Activated naive CD8-positive, alpha-beta T cell treated with anti-CD3 and anti-CD28 coated beads, Interleukin-2, amount 50 U/mL, for 16 hours (primary cell): Measurements from ENCODE around the gene NPC1.
"Not testable (repeated sequence)": the region's sequence is repeated elsewhere in the genome, so short reads cannot be mapped to it uniquely, and the experiment has no call there.

ENCODE experiments used
- DNase-seq: peaks from one replicate; pipeline ENCODE4 v3.0.0-alpha.2; 2020; ENCODE audit warnings: low read depth, low spot score

Gene NPC1

DNA sequence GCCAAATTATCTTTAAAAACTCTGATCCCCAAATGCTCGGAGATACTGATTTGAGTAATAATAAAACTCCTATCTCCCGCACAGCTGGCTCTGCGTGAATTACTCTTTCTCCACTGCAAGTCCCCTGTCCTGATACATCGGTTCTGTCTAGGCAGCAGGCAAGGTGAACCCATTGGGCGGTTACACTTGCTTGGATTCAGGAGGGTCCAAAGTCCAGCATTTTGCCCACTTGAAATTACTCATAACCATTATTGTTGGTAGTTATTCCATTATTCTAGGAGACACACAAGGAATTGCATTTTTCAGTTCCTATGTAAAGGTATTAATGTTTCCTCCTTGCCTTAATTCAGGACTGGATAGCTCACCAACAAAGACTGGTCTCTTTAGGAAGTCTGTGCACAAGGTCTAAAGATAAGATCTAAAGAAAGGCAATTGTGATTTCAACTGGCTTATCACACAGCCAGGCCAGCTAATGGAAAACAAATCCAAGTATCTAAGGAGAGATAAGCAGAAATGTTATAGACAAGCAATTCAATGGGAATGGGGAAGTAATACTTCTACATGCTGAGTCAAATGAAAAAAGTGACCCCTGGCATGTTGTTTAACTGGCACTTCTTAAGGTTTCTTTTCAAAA is 23.2 kb upstream of the NPC1 start:
- no peak for DNase-seq

DNA sequence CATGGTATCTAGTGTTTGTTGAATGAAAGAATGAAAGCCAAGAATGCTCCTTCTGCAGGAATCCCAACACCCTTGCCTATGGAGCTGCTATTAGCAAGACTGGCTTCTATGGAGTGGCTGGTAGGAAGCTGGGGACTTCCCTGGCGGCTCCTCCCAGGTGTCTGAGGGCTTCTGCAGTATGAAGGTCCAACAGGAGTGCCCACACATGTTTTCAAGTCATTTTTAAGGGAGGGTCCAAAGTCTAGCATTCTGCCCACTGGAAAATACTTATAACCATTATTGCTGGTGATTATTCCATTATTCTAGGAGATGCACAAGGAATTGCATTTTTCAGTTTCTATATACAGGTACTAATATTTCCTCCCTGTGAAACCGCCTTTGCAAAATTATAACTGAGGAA is 21.9 kb upstream of the NPC1 start:
- DNase-seq, result no peak

DNA sequence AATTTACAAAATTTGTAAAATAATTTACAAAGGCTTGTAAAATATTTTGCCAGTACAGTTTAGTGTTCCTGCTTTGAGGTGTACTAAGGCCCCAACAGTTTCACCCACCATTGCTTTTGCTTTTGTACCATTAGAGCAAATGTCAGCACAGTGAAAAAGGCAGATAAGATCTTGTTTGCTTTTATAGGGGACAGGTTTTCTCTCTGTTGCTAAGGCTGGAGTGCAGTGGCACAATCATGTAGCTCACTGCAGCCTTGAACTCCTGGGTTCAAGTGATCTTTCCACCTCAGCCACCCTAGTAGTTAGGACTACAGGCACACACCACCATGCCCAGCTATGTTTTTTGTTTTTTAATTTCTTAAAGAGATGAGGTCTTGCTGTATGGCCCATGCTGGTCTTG is 19.6 kb upstream of the NPC1 start:
- DNase-seq, result no peak

DNA sequence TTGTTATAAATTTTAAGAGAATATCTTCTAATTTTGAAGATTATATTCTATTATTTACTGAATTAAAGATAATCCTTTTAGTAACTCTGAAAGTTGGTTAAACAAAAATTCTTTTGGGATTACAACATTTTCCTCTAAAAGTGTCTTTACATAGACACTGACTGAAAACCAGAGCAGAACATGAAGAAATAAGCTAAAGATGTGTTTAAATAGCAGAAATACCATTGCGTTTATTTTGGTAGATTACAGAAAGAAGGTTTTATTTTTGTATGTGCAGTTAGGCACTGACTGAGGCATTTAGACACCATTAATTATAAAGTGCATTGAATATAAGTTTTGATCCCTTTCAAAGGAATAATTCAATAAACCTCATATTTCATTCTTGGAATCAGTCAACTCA is 13.5 kb upstream of the NPC1 start:
- no peak for DNase-seq

DNA sequence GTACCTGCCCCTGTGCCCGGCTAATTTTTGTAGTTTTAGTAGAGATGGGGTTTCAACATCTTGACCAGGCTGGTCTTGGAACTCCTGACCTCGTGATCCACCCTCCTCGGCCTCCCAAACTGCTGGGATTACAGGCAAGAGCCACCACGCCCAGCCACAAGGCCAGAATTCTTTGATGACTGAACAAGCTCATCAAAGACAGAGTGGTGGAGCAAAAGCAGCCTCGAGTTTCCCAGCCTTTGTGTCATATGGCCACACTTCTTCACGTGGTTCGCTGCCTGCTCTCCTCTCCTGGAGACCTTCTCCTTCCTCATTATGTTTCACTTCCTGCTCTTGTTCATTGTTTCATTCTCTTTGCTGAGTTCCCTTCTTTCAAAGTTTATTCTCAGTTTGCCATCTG is 9.9 kb upstream of the NPC1 start:
- DNase-seq, result no peak

DNA sequence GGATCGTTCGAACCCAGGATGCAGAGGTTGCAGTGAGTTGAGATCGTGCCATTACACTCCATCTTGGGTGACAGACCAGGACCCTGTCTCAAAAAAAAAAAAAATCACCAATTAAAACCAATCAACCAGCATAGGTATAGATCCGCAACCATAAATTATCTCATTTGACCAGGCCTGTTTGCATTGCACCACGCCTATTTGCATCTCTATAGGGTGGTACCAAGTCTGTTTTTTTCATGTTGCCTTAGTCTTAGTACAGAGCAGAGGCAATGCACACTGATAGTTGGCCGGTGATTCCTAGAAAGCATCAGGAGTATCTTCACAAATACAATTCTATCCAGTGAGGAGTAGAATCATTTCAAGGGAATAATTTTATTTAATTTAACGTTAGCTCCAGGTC is 9.3 kb upstream of the NPC1 start:
- no peak for DNase-seq

DNA sequence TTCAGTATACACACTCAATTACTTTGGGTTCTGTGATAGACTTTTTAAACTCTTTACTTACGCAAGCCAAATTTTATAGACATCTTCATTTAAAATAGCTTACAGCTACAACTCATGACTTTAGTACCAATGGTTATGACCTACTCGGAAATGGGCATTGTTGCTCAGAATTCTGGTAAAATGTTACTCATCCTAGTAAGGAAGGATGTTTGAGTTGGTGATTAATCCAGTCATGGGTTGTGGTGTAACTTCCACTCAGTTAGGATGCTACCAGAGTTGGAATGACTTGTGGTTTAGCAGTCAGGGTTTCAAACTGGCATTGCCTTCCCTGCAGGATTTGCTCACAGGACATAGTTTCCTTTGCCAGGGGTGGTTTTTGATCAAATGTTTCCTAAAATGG is 7.4 kb upstream of the NPC1 start:
- no peak for DNase-seq

DNA sequence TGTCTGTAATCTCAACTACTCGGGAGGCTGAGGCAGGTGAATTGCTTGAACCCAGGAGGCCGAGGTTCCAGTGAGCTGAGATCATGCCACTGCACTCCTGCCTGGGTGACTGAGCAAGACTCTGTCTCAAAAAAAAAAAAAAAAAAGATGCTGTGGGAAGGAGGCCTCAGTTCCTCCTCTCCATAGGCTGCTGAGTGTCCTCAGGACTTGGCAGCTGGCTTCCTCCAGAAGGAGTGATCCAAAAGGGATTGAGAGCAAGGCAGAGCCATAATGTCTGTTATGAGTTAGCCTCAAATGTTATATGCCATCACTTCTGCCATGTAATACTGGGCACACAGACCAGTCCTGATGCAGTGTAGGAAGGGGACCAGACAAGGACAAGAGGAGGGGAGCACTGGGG is 6.6 kb upstream of the NPC1 start:
- no peak for DNase-seq

DNA sequence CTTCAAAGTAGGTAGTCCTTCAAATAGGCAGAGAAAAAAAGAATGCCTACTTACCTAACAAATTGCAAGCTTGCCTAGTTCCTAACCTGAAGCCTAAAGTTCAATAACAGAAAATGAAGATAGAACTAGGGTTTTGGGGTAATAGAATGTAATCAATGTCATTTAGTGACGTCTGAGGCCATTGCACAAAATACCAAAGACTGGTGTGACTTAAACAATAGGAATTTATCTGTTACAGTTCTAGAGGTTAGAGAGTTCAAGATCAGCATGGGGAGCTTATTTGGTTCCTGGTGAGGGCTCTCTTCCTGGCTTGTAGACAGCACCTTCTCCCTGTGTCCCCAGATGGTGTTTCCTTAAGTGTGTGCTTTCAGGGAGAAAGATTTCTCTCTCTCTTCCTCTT is 4.7 kb upstream of the NPC1 start:
- DNase-seq, result no peak

DNA sequence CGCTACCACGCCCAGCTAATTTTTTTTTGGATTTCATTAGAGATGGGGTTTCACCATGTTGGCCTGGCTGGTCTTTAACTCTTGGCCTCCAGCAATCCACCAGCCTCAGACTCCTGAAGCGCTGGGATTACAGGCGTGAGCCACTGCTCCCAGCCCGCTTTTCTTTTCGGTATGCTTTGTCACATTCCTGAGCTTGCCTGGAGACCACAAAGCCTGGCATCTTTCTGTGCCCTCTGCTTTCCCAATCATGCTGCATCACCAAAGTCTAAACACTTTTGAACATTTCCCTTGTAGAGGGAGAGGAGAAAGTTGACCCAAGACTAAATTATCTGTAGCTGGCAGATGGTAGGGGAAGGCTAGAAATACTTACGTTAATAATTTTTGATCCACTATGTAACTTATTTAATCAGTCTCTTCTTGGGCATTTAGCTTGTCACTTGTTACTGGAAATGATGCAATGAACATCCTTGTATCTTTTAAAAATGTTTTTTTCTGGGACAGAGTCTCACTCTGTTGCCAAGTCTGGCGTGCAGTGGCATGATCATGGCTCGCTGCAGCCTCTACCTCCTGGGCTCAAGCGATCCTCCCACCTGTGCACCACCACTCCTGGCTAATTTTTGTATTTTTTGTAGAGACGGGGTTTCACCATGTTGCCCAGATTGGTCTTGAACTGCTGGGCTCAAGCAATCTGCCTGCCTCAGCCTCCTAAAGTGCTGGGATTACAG is 2.7 kb upstream of the NPC1 start:
- no peak for DNase-seq

DNA sequence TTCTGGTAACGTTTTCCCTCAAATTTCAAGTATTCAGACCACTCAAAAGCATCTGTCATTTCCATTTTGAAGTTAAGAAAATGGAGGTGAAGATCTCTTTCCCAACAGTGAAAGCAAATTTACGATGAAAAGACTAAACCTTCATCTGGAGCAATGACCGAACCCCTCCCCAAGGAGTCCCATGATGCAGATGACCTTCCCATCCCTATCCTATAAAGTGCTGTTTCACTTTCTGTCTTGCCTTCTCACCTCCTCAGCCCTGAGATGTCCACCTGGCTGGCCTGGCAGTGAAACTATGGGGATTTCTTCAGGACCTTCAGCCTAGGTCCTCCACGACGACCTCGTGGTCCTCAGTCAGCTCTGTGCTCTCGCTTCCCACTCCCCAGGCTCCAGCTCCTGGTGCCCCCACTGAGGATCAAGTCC is 925 bp upstream of the NPC1 start:
- no peak for DNase-seq

DNA sequence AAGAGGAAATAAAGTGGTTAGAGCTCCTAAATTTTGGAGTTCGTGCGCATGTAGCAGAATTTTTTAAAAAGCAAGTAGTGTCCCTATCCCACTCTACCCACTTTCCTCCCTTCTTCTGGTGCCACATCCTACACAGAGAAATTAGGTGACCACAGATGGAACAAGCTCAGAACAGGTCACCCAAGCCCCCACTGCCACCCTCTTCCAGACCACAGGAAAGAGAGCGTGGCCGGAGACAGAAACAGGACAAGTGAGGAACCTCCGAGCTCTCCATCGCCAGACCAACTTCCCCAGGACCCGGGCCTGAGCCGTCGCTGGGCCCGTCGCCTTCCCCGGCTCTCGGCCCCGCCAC is 433 bp downstream of the NPC1 start:
- no peak for DNase-seq

DNA sequence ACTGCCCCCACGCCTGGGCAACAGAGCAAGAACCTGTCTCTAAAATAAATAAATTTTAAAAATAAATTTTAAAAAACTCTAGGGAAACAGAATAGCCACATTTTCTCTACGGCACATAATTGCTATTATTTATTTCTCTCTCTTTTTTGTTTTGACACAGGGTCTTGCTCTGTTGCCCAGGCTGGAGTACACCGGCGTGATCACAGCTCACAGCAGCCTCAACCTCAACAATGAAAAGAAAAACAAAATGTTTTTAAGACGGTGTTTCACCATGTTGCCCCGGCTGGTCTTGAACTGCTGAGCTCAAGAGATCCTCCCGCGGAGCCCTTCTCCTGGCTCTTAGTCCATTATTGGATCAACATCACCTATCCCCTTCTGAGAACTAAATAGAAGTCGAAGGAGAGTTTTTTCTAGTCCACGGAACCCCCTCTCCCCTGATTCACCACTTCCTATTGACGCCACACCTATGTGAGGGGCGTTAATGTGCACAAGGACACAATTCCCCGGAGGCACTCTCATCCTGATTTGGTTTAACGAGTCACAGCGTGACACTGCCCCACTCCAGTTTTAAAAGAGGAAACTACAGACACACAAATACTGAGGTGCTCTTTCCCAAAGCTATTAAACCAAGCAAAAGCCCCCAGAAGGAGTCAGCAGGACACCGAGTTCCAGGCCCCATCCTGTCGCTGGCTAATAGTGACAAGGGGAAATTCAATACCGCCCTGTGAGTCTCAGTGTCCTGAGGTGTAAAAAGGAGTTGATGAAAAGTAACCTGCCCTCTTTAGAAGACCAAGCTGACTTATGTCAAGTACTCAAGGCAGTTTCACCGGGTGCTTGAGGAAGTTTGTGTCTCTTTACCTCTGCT is 1.1 kb downstream of the NPC1 start:
- DNase-seq, result no peak

DNA sequence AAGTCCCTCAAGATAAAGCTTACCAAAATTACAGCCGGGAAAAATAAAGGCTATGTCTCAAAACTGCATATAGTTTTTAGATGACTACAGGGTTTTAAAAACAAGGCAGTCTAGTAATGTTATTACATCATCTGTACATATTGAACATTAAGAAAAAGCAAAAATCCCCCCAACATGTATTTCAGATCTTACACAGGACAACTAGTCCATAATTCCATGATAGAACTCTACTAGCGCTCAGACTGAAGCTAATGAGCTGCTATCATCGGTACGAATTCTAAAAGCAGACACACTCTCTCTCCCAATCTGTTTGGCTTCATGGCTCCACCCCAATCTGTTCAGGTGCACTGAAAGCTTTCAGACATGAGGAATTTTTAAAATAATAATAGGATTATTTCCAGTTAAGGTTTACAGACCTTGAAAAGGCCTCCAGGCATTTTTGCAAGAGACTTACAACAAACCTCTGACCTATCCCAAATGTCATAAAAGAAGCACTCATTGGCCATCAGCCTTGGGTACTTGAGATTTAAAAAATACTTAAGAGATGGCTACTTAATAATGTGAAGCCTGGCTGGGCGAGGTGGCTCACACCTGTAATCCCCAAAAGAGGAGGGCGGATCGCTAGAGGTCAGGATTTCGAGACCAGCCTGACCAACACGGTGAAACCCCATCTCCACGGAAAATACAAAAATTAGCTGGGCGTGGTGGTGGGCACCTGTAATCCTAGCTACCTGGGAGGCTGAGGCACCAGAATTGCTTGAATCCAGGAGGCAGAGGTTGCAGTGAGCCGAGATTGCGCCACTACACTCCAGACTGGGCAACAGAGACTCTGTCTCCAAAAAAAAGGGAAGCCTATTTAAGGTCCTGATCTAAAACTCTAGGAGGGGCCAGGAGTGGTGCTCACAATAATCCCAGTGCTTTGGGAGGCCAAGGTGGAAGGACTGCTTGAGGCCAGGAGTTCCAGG is 2.0 kb downstream of the NPC1 start:
- no peak for DNase-seq

DNA sequence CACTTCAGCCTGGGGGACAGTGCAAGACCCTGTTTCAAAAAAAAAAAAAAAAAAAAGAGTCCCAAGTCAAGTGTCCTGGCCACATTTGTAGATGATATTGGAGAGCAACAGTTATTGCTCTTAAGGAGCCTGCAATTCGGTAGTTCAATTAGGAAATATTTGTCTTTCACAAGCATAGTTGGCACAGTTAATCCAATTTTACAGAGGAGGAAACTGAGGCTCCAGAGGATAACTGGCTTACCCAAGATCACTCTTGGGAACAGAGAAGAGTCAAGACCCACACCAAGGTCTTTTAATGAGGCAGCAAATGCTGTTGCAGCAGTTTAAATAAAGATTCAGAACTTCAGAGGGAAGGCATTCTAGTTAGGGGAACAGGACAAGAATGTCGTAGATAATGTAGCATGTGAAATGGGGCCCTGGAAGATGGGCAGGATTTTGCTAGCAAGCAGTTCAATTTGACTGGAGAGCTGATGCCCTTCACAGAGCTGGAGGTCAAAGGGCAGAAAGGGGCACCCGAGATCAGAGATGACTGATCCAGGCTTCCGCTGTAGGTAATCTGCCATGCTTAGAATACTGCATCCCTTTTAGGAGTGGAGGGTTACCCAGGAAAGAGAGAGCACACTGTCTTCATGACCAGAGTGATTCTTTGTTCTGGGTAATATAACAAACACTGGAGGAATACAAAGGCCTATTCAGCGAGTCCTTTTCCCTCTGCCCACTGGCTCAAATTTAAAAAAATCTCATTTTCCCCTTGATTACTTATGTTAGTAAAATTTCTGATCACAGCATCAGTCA is 3.0 kb downstream of the NPC1 start:
- no peak for DNase-seq

DNA sequence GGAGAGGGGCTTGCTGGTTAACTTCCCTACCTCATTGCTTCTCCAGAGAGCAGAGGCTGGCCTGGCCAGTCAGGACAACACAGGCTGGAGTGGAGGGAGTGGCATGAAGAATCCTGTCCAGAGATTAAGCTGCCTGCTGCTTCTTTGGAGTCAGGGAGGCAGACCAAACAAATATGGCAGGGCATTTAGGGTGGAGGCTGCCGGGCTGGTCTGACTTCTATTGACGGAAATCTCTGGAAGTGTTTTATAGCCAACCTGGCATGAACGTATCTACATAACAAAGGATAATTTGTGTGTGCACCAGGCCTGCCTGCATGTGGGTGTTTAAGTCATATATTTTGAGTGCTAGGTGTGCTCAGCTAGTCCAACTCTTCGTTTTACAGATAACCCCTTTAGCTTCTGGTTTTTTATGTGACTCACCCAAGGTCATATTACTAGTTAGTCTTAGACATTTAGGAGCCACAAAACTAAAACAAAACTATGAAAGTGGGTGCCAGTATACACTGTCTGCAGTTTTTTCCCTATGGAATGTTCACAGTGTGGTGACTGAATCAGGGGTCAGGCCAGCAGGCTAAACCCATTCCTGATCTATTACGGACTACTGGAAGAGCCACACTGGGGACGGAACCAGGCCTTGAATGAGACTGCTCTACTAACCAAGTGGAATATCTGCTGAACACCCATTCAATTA is 5.5 kb downstream of the NPC1 start:
- DNase-seq, result no peak

DNA sequence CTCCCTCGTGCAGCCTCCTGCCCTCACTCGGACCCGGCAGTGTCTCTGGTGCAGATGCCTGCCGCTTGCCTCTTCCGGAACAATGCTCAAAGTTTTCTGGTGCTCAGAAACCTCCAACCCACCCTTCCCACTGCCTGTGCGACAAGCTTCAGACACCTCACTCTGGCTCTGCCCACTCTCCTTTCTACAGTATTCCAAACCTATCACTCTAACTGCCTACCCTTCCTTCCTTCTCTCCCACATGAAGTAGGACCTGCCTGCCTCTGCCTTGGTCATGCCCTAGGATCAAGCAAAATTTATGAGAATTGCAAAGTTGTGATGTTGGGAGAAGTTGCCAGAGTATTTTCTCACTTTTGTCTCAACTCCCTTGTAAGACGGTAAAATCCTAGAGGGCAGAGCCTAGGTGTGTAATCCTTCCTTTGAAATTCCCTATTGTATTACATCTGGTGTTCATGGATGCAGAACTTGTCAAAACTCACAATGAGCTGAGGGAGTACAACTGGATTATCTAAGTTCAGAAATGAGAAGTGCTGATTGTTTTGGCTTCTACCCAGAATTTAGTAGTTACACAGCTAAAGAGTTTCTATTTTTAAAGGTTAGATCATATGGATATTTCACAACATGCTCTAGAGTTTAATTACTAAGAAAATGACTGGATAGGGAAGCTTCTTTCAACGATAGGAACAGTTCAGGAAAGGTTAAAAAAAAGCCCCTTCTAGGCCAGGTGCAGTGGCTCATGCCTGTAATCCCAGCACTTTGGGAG is 7.2 kb downstream of the NPC1 start:
- no peak for DNase-seq

DNA sequence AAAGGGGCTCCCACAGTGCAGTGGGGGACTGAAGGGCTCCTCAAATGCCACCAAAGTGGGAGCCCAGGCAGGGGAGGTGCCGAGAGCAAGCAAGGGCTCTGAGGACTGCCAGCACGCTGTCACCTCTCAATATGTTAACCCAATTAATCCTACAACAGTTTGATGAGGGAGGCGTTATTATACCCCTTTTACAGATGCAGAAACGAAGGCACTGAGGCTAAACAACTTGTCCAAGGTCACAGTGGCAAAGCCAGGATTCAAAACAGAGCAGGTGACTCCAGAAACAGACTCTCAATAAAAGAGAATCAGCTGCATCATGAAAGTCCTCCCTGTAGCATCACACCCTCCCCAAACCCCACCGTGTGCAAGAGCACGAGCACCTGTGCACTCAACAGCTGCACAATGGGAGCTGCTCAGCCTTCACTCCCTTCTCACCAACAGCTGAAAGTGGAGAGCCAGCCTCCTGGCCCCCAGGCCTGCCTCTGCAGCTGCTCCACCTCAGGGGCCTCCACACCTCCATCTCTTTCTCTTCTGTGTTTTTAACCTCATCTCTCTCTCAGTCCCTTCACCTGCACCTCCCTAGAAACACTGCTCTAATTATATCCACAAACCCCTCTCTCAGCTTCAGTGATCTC is 8.1 kb downstream of the NPC1 start:
- DNase-seq, result no peak

DNA sequence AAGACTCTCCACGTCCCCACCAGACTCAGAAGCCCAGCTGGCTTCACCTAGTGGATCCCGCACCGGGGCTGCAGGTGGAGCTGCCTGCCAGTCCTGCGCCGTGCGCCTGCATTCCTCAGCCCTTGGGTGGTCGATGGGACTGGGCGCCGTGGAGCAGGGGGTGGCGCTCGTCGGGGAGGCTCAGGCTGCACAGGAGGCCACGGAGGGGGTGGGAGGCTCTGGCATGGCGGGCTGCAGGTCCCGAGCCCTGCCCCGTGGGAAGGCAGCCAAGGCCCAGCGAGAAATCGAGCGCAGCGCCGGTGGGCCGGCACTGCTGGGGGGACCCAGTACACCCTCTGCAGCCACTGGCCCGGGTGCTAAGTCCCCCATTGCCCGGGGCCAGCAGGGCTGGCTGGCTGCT is 8.8 kb downstream of the NPC1 start:
- DNase-seq, result not testable (repeated sequence)
